SU-DHL-6 (cell line): ENCODE data around the gene C3orf33.
A peak's percentile ranks its signal among the peaks of the same experiment; 100 is the strongest.

Source experiments
- H2AFZ ChIP-seq: fragments of 200-600 bp; sonication (generic); 2 replicates; pipeline ENCODE4 v1.6.1; 2014; ENCODE audit warnings: low read depth, mild to moderate bottlenecking, moderate library complexity, mixed read lengths, antibody characterized with exemption, low read length; ENCODE audit not compliant: severe bottlenecking
- H3F3A ChIP-seq: fragments of 200-600 bp; shearing (Covaris generic); 2 replicates; pipeline ENCODE4 v1.6.0; 2016; ENCODE audit warnings: antibody characterized with exemption, mild to moderate bottlenecking; ENCODE audit not compliant: insufficient read depth
- H3K27ac ChIP-seq: fragments of 200-600 bp; sonication (generic); 2 replicates; pipeline ENCODE4 v1.5.1; 2016; ENCODE audit warnings: low read depth, mild to moderate bottlenecking, low read length, moderate library complexity, mixed read lengths
- H3K27me3 ChIP-seq: fragments of 200-600 bp; sonication (generic), shearing (Covaris generic); 2 replicates; pipeline ENCODE4 v1.6.0; 2014; ENCODE audit warnings: mild to moderate bottlenecking, low read length
- H3K36me3 ChIP-seq: fragments of 200-600 bp; sonication (generic); 2 replicates; pipeline ENCODE4 v1.6.1; 2014; ENCODE audit warnings: mild to moderate bottlenecking, low read length, mixed read lengths
- H3K4me2 ChIP-seq: fragments of 300-600, 200-600 bp; shearing (Covaris generic), sonication (generic); 2 replicates; pipeline ENCODE4 v1.6.0; 2014; ENCODE audit warnings: low read length, low read depth, mild to moderate bottlenecking; ENCODE audit not compliant: poor library complexity, severe bottlenecking
- H3K4me3 ChIP-seq: fragments of 200-600 bp; sonication (generic); 2 replicates; pipeline ENCODE4 v1.5.1; 2014; ENCODE audit warnings: antibody characterized with exemption, low read length, mild to moderate bottlenecking, mixed read lengths; ENCODE audit not compliant: insufficient read depth, poor library complexity, severe bottlenecking
- H3K79me2 ChIP-seq: fragments of 200-600 bp; sonication (generic); 2 replicates; pipeline ENCODE4 v1.6.1; 2014; ENCODE audit warnings: mild to moderate bottlenecking, low read length, moderate library complexity; ENCODE audit not compliant: insufficient read depth
- H3K9ac ChIP-seq: fragments of 200-600 bp; sonication (generic); 2 replicates; pipeline ENCODE4 v1.7.0; 2014; ENCODE audit warnings: mild to moderate bottlenecking, low read length
- H3K9me2 ChIP-seq: fragments of 200-600 bp; sonication (generic); replicated peaks from 2 replicates; pipeline ENCODE4 v1.6.1; 2014; ENCODE audit warnings: low read length; ENCODE audit not compliant: insufficient read depth
- H3K9me3 ChIP-seq: fragments of 200-600 bp; sonication (generic); 2 replicates; pipeline ENCODE4 v1.6.1; 2014; ENCODE audit warnings: low read length, mixed read lengths; ENCODE audit not compliant: insufficient read depth
- H4K20me1 ChIP-seq: fragments of 200-600 bp; sonication (generic); 2 replicates; pipeline ENCODE4 v1.6.1; 2014; ENCODE audit warnings: low read depth, mild to moderate bottlenecking, antibody characterized with exemption, low read length, moderate library complexity, mixed read lengths
- EZH2phosphoT487 ChIP-seq: fragments of 200-600 bp; sonication (generic), shearing (Covaris generic); conservative IDR thresholded peaks from 2 replicates; pipeline ENCODE4 v1.6.1; 2018; ENCODE audit warnings: mild to moderate bottlenecking, antibody characterized with exemption, low read length, moderate library complexity, mixed read lengths
- TF ChIP-seq, protein P1 (sequence below): fragments of 200-600 bp; sonication (generic); IDR thresholded peaks from one replicate; pipeline ENCODE4 v1.5.1; 2017; ENCODE audit warnings: antibody characterized with exemption, mild to moderate bottlenecking, low read length, moderate library complexity; ENCODE audit not compliant: insufficient read depth, poor library complexity, severe bottlenecking

The C3orf33 gene

DNA sequence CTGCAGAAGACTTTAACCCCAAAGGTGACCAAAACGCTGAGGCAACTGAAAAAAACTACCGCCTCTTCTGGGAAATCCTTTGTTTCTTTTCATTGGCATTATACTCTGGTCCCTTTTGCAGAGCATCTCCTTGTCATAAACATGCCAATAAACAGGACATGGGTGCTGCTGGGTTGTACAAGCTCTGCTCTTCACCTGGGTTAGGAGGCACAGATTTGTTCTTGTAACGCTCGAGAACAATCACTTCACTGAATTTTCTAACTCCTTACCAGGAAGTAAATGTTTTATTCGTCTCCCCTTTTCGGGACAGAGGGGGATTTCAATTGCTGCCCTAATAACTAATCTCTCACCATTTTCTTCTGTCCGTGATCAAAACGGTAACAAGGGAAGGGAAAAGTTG, 62.5 kb downstream of the C3orf33 start:
- H3K79me2 ChIP-seq = no peaks in the 10 kb centered on the region
- no peaks in the 10 kb centered on the region for H4K20me1 ChIP-seq
- peak overlapping the region; percentile 53 for H3K9ac ChIP-seq
- peak overlapping the region; percentile 61 for H3K4me3 ChIP-seq
- no peaks in the 10 kb centered on the region for H3K36me3 ChIP-seq
- H2AFZ ChIP-seq = peak overlapping the region; percentile 96
- no peak overlapping the region for H3K27ac ChIP-seq
- TF ChIP-seq, protein P1, sequence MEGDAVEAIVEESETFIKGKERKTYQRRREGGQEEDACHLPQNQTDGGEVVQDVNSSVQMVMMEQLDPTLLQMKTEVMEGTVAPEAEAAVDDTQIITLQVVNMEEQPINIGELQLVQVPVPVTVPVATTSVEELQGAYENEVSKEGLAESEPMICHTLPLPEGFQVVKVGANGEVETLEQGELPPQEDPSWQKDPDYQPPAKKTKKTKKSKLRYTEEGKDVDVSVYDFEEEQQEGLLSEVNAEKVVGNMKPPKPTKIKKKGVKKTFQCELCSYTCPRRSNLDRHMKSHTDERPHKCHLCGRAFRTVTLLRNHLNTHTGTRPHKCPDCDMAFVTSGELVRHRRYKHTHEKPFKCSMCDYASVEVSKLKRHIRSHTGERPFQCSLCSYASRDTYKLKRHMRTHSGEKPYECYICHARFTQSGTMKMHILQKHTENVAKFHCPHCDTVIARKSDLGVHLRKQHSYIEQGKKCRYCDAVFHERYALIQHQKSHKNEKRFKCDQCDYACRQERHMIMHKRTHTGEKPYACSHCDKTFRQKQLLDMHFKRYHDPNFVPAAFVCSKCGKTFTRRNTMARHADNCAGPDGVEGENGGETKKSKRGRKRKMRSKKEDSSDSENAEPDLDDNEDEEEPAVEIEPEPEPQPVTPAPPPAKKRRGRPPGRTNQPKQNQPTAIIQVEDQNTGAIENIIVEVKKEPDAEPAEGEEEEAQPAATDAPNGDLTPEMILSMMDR = no peak
- no peak for TF ChIP-seq EZH2phosphoT487
- H3K9me2 ChIP-seq = no peaks in the 10 kb centered on the region
- no peaks in the 10 kb centered on the region for H3K27me3 ChIP-seq
- no peaks in the 10 kb centered on the region for H3F3A ChIP-seq
- no peaks in the 10 kb centered on the region for H3K9me3 ChIP-seq
- peak overlapping the region; percentile 90 for H3K4me2 ChIP-seq

DNA sequence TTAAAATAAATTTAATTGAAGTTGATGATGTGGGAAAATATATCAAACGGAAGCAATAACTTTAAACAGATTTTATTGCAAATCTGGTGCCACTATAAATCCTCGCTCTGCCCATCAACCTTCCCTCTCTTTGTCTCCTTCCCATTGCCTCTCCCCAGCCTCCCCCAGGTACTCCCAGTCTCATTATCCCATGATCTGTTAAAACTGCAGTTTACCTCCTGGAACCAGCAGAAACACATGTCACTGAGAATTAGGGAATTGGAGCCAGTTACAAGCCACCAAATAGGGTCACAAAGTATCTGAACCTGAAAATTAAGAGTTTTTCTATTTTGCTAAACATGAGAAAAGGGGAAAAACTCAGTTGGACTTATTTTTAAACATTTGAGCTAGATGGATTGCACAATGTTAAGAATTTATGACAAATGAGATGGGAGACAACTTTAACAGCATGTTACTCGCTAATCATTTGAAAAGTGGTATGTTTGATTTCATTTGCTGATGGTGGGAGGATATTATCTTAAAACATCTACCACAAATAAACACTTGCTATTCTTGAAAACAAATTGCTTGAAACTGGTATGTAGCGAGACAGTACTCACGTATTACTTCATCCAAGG, 63.6 kb downstream of the C3orf33 start:
- H3K4me3 ChIP-seq = no peak overlapping the region
- H3F3A ChIP-seq = no peaks in the 10 kb centered on the region
- no peaks in the 10 kb centered on the region for H3K27me3 ChIP-seq
- H3K9me3 ChIP-seq = no peaks in the 10 kb centered on the region
- H3K9ac ChIP-seq = no peak overlapping the region
- TF ChIP-seq, protein P1 = no peak
- TF ChIP-seq EZH2phosphoT487 = no peak
- no peak overlapping the region for H2AFZ ChIP-seq
- no peaks in the 10 kb centered on the region for H4K20me1 ChIP-seq
- H3K9me2 ChIP-seq = no peaks in the 10 kb centered on the region
- no peaks in the 10 kb centered on the region for H3K79me2 ChIP-seq
- H3K27ac ChIP-seq = no peak overlapping the region
- no peaks in the 10 kb centered on the region for H3K36me3 ChIP-seq
- H3K4me2 ChIP-seq = no peak overlapping the region

DNA sequence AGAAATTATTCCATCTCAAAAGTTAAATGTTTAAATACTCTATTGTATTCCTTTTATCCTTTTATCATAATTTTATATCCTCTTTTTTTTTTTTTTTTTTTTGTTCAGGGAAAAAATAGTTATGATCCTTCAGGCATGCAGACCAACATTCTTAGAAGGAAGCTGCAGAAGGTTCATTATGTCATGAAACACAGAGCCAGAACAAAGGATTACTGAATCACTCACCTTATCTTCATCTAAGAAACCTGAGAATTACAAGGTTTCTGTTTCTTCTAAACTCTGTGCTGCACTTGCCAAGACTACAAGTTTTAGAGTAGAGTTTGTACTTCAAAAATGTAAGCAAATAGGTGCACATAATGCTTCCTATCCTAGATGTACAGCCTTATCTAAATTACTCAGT, 64.5 kb downstream of the C3orf33 start:
- H3K9me2 ChIP-seq = no peaks in the 10 kb centered on the region
- no peaks in the 10 kb centered on the region for H3F3A ChIP-seq
- TF ChIP-seq EZH2phosphoT487 = no peak
- TF ChIP-seq, protein P1 = no peak
- H3K9me3 ChIP-seq = no peaks in the 10 kb centered on the region
- no peak overlapping the region for H3K9ac ChIP-seq
- no peak overlapping the region for H3K4me3 ChIP-seq
- no peaks in the 10 kb centered on the region for H4K20me1 ChIP-seq
- no peaks in the 10 kb centered on the region for H3K79me2 ChIP-seq
- H3K4me2 ChIP-seq = no peak overlapping the region
- no peak overlapping the region for H2AFZ ChIP-seq
- no peaks in the 10 kb centered on the region for H3K36me3 ChIP-seq
- H3K27me3 ChIP-seq = no peaks in the 10 kb centered on the region
- no peak overlapping the region for H3K27ac ChIP-seq
